IgD-negative memory B cell (primary cell): ENCODE results near the gene PLEKHA7. TPM values are rescaled to one million over a fixed set of nuclear protein-coding genes. Genes with fewer than 3 reads are reported as not detected.

Source experiments
- H3K27ac Mint-ChIP-seq, 3 donors: one replicate each; pipeline ENCODE4 v1.8.0; 2020 to 2022; ENCODE audit warnings: mild to moderate bottlenecking in 3 of 3, mixed read lengths in 3 of 3, moderate library complexity in 1 of 3
- H3K27me3 Mint-ChIP-seq: one replicate; pipeline ENCODE4 v1.8.0; 2021; ENCODE audit warnings: mixed read lengths
- H3K36me3 Mint-ChIP-seq: one replicate; pipeline ENCODE4 v1.8.0; 2020; ENCODE audit warnings: mild to moderate bottlenecking, mixed read lengths
- H3K4me1 Mint-ChIP-seq, 3 donors: one replicate each; pipeline ENCODE4 v1.8.0; 2020 to 2022; ENCODE audit warnings: mixed read lengths in 3 of 3, mild to moderate bottlenecking in 1 of 3
- H3K4me3 Mint-ChIP-seq, 4 donors: one replicate each; pipeline ENCODE4 v1.8.0; 2020 to 2022; ENCODE audit warnings: mild to moderate bottlenecking in 4 of 4, mixed read lengths in 4 of 4, moderate library complexity in 3 of 4
- H3K9me3 Mint-ChIP-seq, 3 donors: one replicate each; pipeline ENCODE4 v1.8.0; 2020 to 2021; ENCODE audit warnings: mixed read lengths in 3 of 3, mild to moderate bottlenecking in 1 of 3
- polyA plus RNA-seq: library from polyadenylated mRNA; unstranded; fragments of 300-500 nt; fragmentation: Illumina TruSeq; gene quantifications from one replicate; pipeline ENCODE4 v1.2.3, GENCODE V29; 2021

PLEKHA7 gene
- polyA plus RNA-seq, 1 donor from 2014 or later = 0.15 TPM

DNA sequence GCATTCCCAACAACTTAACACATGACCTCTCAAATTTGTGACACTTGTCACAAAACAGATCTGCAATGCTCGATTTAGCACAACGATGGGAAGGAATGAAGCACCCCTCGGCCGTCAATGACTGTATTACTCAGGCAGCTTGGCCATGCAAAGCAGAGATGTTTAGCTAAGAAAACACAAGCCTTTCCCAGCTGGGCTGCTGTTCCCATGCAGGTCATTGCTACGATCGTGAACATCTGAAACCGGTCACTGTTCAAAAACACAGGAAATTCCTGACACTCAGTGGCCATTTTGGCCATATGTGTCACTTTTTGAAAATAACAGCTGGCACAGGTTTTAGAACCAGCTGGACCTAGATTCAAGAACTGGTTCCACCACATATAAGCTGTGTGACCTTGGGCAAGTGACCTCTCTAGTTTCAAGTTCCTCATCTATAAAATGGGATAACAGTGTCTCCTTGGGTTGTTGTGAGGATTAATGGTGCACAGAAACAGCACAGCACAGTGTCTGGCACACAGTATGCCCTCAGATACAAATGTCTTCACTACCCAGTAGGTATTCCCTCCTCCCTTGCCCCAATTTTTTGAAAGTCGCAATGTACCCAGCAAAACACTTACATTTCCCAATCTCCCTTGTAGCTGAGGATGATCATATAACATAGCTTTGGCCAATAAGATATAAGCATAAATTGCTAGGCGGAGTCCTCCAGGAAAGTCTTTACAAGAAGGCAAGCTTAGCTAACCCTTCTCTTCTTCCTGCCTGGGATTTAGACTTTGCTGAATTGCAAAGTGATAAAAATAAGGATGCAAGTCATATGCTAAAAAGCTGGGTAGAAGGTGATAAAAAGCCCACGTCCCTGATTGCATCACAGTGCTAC is 182.7 kb downstream of the PLEKHA7 start:
- Mint-ChIP-seq H3K36me3 (peaks cover 1% of the 10 kb centered on the region), H3K27me3 (no peaks in the 10 kb centered on the region), H3K9me3 (no peaks in the 10 kb centered on the region), H3K27ac (no peak overlapping the region), H3K4me1 (peaks cover 0 to 1% (median 0%) of the 10 kb centered on the region in 3 donors), H3K4me3 (no peak overlapping the region)

DNA sequence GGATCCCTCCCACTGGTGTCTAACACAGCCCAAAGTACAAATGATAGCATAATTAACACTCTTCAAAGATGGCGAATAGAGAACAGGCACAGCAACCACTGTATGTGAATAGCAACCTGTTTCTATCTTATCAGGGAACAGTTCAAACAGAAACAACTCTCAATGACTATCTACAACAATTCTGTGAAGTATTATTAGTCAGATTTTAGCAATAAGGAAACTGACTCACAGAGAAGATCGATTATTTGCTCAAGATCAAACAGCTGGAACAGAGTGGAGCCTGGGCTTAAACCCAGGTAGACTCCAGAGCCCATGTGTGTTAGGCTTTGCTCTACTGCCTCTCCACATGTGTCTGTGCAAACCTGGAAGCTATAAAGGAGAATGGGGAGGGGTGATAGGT is 187.1 kb downstream of the PLEKHA7 start:
- no peak overlapping the region for H3K27ac Mint-ChIP-seq
- H3K4me3 Mint-ChIP-seq = no peak overlapping the region
- H3K27me3 Mint-ChIP-seq = no peaks in the 10 kb centered on the region
- H3K9me3 Mint-ChIP-seq = no peaks in the 10 kb centered on the region
- H3K36me3 Mint-ChIP-seq = peaks cover 1% of the 10 kb centered on the region
- H3K4me1 Mint-ChIP-seq = peaks cover 0 to 1% (median 0%) of the 10 kb centered on the region in 3 donors

- no peaks in the 10 kb centered on the region for H3K9me3 Mint-ChIP-seq
Observed at GRCh38 chr11:16825968-16826367, 188.2 kb downstream of the PLEKHA7 start.

DNA sequence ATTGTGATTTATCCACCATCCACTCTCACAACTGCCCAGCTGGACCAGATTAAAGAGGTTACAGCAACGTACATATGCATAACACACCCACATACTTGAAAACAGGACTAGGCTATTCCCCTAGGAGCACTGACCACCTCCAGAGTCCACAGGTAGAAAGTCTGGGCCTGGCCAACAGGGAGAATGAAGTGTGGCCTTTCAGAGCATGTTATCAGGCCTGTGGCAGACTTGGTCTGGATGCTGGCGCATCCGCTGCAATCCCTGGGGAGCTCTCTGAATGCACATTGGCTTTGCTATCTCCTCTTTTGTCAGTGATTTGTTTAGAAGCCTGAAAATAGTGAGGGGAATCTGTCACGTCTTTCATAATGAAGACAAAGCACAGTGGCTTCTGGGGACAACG is 189.1 kb downstream of the PLEKHA7 start:
- Mint-ChIP-seq H3K9me3 (no peaks in the 10 kb centered on the region), H3K4me1 (peaks cover 4 to 10% (median 6%) of the 10 kb centered on the region in 3 donors), H3K4me3 (no peak overlapping the region), H3K27me3 (no peaks in the 10 kb centered on the region), H3K27ac (no peak overlapping the region), H3K36me3 (no peaks in the 10 kb centered on the region)

More at GRCh38 chr11:16825968-16826367, 188.2 kb downstream of the PLEKHA7 start:
- H3K4me3 Mint-ChIP-seq = no peak overlapping the region
- no peaks in the 10 kb centered on the region for H3K27me3 Mint-ChIP-seq
- H3K4me1 Mint-ChIP-seq = peaks cover 0 to 3% (median 0%) of the 10 kb centered on the region in 3 donors
- peaks cover 1% of the 10 kb centered on the region for H3K36me3 Mint-ChIP-seq
- peak overlapping the region in 1 of 3 donors; percentile 17 for H3K27ac Mint-ChIP-seq

GRCh38 chr11:16820324-16821092 is 193.7 kb downstream of the PLEKHA7 start:
- no peaks in the 10 kb centered on the region for H3K36me3 Mint-ChIP-seq
- no peaks in the 10 kb centered on the region for H3K9me3 Mint-ChIP-seq
- no peaks in the 10 kb centered on the region for H3K27me3 Mint-ChIP-seq
- H3K27ac Mint-ChIP-seq = no peak overlapping the region
- H3K4me1 Mint-ChIP-seq = peaks cover 5 to 13% (median 6%) of the 10 kb centered on the region in 3 donors
- peak overlapping the region in 1 of 4 donors; percentile 61 for H3K4me3 Mint-ChIP-seq

DNA sequence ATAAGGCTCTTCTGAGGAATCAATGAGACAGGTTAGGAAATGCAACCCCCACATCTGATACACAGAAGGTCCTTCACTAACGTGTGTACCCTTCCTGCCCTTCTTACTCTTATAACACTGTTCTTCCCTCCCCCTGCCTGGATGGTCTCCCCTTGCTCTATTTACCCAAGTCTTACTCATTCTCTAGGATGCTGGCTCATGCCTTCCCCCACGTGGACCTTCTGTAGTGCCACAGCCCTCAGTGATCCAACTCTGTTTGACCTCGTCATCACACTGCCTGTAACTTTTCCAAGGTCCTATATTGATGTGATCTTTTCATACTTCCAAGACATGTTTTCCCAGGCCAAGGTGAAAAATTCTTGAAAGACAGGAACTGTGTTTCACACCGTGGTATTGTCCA is 195.9 kb downstream of the PLEKHA7 start:
- H3K4me3 Mint-ChIP-seq = no peak overlapping the region
- peaks cover 5 to 13% (median 6%) of the 10 kb centered on the region in 3 donors for H3K4me1 Mint-ChIP-seq
- H3K36me3 Mint-ChIP-seq = no peaks in the 10 kb centered on the region
- no peaks in the 10 kb centered on the region for H3K27me3 Mint-ChIP-seq
- H3K9me3 Mint-ChIP-seq = no peaks in the 10 kb centered on the region
- H3K27ac Mint-ChIP-seq = no peak overlapping the region

DNA sequence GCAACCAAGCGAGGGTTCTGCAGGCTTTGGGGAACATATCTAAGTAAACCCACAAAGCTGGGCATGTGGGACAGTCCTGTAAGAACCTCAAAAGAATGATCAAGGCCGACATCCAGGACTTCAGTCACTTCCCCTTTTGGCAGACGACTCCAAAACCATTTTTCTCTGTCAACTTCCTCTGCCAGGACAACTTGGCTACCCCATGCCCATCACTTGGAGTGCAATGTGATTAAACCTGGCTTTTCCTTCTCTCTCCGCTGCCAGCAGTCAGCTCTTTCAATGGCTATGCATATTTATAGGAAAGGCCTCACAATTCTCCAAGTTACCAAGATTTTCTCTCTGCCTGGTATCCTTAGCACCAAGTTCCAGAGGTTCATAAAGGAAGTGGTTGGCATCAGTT is 196.9 kb downstream of the PLEKHA7 start:
- no peak overlapping the region for H3K27ac Mint-ChIP-seq
- peaks cover 5 to 13% (median 6%) of the 10 kb centered on the region in 3 donors for H3K4me1 Mint-ChIP-seq
- no peaks in the 10 kb centered on the region for H3K9me3 Mint-ChIP-seq
- H3K4me3 Mint-ChIP-seq = no peak overlapping the region
- H3K27me3 Mint-ChIP-seq = no peaks in the 10 kb centered on the region
- H3K36me3 Mint-ChIP-seq = no peaks in the 10 kb centered on the region

- H3K27ac Mint-ChIP-seq = no peak overlapping the region
- no peaks in the 10 kb centered on the region for H3K27me3 Mint-ChIP-seq
- H3K4me3 Mint-ChIP-seq = no peak overlapping the region
- H3K36me3 Mint-ChIP-seq = no peaks in the 10 kb centered on the region
- peaks cover 5 to 10% (median 6%) of the 10 kb centered on the region in 3 donors for H3K4me1 Mint-ChIP-seq
- no peaks in the 10 kb centered on the region for H3K9me3 Mint-ChIP-seq
Observed at GRCh38 chr11:16816358-16817270, 197.6 kb downstream of the PLEKHA7 start.

DNA sequence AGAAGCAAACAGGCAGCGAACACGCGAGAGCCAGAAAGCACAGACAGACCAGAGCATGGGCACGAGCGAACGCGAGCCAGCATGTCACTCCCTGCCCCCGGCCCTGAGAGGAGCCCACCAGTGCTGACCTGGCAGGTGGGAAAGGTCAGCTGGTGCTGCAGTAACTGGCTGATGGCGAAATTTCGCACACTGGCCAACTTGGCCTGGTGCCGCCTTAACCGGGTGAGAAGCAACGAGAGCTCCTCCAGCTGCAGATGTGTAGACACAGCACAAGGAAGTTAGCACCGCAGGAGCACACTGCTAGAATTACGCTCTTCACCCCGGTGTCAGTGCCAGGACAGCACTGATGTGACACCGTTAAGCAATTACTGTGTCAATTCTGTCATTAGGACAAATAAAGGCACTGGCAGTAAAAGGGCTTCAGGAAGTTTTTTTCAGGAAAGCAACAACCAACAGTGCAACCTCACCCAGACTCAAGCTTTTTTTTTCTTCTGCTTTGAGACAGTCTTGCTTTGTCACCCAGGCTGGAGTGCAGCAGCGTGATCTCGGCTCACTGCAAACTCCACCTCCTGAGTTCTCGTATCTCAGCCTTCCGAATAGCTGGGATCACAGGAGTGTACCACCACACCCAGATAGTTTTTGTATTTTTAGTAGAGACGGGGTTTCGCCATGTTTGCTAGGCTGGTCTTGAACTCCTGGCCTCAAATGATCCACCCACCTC is 199.0 kb downstream of the PLEKHA7 start:
- no peaks in the 10 kb centered on the region for H3K27me3 Mint-ChIP-seq
- no peak overlapping the region for H3K27ac Mint-ChIP-seq
- peaks cover 1 to 5% (median 2%) of the 10 kb centered on the region in 3 donors for H3K4me1 Mint-ChIP-seq
- no peaks in the 10 kb centered on the region for H3K36me3 Mint-ChIP-seq
- no peak overlapping the region for H3K4me3 Mint-ChIP-seq
- no peaks in the 10 kb centered on the region for H3K9me3 Mint-ChIP-seq

- Mint-ChIP-seq H3K4me3 (no peak overlapping the region), H3K27ac (no peak overlapping the region), H3K9me3 (no peaks in the 10 kb centered on the region), H3K4me1 (peaks cover 0 to 2% (median 0%) of the 10 kb centered on the region in 3 donors), H3K36me3 (no peaks in the 10 kb centered on the region), H3K27me3 (peaks cover 2% of the 10 kb centered on the region)
Observed at GRCh38 chr11:16814410-16815046, 199.7 kb downstream of the PLEKHA7 start.

GRCh38 chr11:16813126-16813525 is 201.1 kb downstream of the PLEKHA7 start:
- Mint-ChIP-seq H3K36me3 (no peaks in the 10 kb centered on the region), H3K27me3 (peaks cover 2% of the 10 kb centered on the region), H3K9me3 (no peaks in the 10 kb centered on the region), H3K27ac (peak overlapping the region in 1 of 3 donors; percentile 71), H3K4me3 (no peak overlapping the region), H3K4me1 (no peaks in the 10 kb centered on the region)

DNA sequence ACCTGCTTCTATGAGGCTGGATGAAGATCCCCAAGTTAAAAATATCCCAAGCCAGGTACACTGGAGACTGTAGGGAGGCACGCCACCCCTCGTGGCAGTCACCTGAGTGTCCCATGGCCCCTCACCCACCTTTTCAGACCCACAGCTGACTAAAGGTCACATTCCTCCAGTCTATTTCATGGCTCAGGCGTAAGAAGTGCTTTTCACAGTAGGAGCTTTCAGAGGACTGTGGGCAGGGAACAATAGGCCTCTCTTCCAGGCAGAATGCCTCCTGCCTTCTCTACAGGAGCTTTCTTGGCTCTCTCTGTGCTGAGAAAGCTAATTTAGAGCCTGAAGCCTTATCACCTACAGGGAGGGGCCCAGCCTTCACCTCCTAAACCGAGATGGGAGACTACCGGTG is 201.9 kb downstream of the PLEKHA7 start:
- Mint-ChIP-seq H3K27ac (no peak overlapping the region), H3K9me3 (no peaks in the 10 kb centered on the region), H3K36me3 (no peaks in the 10 kb centered on the region), H3K27me3 (peaks cover 2% of the 10 kb centered on the region), H3K4me3 (peak overlapping the region in 1 of 4 donors; percentile 46), H3K4me1 (no peaks in the 10 kb centered on the region)

DNA sequence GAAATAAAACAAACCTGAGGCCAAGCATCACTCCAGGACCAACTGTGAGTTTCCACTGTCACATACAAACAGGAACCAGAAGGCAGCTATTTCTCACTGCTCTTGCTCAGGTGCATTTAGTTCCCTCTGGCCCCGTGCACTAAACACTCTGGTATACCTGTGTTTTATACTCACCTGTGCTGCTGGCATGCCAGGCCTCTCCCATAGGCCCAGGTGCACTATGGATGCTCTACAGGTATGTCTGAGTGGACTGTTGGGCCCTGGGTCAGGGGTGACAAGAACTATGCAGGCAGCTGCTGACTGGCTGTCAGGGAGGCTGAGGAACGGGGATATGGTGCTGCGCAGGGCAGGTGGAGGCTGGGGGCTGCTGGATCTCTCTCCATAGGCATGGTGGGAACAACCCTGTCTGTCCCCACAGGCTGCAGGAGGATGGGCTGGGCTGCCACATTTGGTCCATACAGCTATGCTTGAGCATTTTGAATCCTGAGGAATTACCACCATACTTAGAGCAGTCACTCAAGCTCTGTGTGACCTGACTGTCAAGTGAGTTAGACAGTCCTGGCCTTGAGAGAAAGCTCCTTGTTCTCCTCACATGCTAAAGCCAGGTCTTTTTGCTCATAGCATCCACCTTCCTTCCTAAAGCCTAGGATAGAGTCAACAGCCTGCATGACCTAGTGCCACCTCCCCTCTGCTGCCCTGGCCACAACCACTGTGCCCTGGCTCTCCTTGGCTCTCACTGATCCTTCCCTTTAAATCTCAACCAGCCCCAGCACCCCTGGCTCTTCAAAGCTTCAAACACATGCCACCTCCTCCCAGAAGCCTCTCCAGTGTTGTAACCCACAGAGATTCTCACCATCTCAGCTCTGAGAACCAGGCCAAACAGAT is 202.8 kb downstream of the PLEKHA7 start:
- H3K27ac Mint-ChIP-seq = no peak overlapping the region
- H3K9me3 Mint-ChIP-seq = no peaks in the 10 kb centered on the region

More for the DNA sequence above, 202.8 kb downstream of the PLEKHA7 start:
- Mint-ChIP-seq H3K4me1 (no peaks in the 10 kb centered on the region), H3K27me3 (peaks cover 2% of the 10 kb centered on the region), H3K4me3 (no peak overlapping the region), H3K36me3 (no peaks in the 10 kb centered on the region)
